ENCODE measurements around the gene ATG7.
A peak's percentile ranks its signal among the peaks of the same experiment; 100 is the strongest.

Gene ATG7
- 27.8 to 37.3 reads per million in 2 experiments for total RNA-seq

- peak; percentile 93 for DNase-seq (ENCODE audit: low read depth)
Observed at GRCh38 chr3:11271986-11272904, at the start of gene ATG7. TSS of gene ATG7 (plus strand) at chr3:11272397. CDS start at chr3:11298696, 26,299 bp downstream.

- no peak for DNase-seq (ENCODE audit: low read depth)
Observed at GRCh38 chr3:11224010-11224409, 48.2 kb upstream of the ATG7 start.

- DNase-seq (ENCODE audit: low read depth) = no peak
Observed at GRCh38 chr3:11224870-11225229, 47.3 kb upstream of the ATG7 start.

GRCh38 chr3:11226042-11226370, 46.2 kb upstream of the ATG7 start:
- DNase-seq (ENCODE audit: low read depth) = no peak

- DNase-seq (ENCODE audit: low read depth) = no peak
Observed at GRCh38 chr3:11228041-11228440, 44.2 kb upstream of the ATG7 start.

GRCh38 chr3:11230125-11230524, 42.1 kb upstream of the ATG7 start:
- DNase-seq (ENCODE audit: low read depth) = no peak

- no peak for DNase-seq (ENCODE audit: low read depth)
Observed at GRCh38 chr3:11230832-11231231, 41.4 kb upstream of the ATG7 start.

- DNase-seq (ENCODE audit: low read depth) = no peak
Observed at GRCh38 chr3:11235385-11235784, 36.8 kb upstream of the ATG7 start.

- peak; percentile 65 for DNase-seq (ENCODE audit: low read depth)
Observed at GRCh38 chr3:11236588-11237461, 35.4 kb upstream of the ATG7 start.

- DNase-seq (ENCODE audit: low read depth) = no peak
Observed at GRCh38 chr3:11238060-11238459, 34.1 kb upstream of the ATG7 start.

- no peak for DNase-seq (ENCODE audit: low read depth)
Observed at GRCh38 chr3:11238880-11239279, 33.3 kb upstream of the ATG7 start.

- no peak for DNase-seq (ENCODE audit: low read depth)
Observed at GRCh38 chr3:11239796-11240195, 32.4 kb upstream of the ATG7 start.

- no peak for DNase-seq (ENCODE audit: low read depth)
Observed at GRCh38 chr3:11240496-11240895, 31.7 kb upstream of the ATG7 start.

- DNase-seq (ENCODE audit: low read depth) = no peak
Observed at GRCh38 chr3:11244121-11244677, 28.0 kb upstream of the ATG7 start.

- DNase-seq (ENCODE audit: low read depth) = no peak
Observed at GRCh38 chr3:11245276-11245675, 26.9 kb upstream of the ATG7 start.

GRCh38 chr3:11245827-11246662, 26.2 kb upstream of the ATG7 start:
- DNase-seq (ENCODE audit: low read depth) = no peak

GRCh38 chr3:11246663-11246970, 25.6 kb upstream of the ATG7 start:
- no peak for DNase-seq (ENCODE audit: low read depth)

- DNase-seq (ENCODE audit: low read depth) = no peak
Observed at GRCh38 chr3:11247362-11247761, 24.8 kb upstream of the ATG7 start.

- DNase-seq (ENCODE audit: low read depth) = no peak
Observed at GRCh38 chr3:11248596-11248995, 23.6 kb upstream of the ATG7 start.

GRCh38 chr3:11250902-11251806, 21.0 kb upstream of the ATG7 start:
- DNase-seq (ENCODE audit: low read depth) = no peak

GRCh38 chr3:11251807-11252176, 20.4 kb upstream of the ATG7 start:
- no peak for DNase-seq (ENCODE audit: low read depth)
